Hepatocyte (in vitro differentiated cells): ENCODE measurements around the gene LCLAT1. TPM values are rescaled to one million over a fixed set of nuclear protein-coding genes. Genes with fewer than 3 reads are reported as not detected.

Experiments used
- DNase-seq: peaks from one replicate; pipeline ENCODE4 v3.0.0-alpha.2; 2016; ENCODE audit warnings: low spot score
- H2AFZ ChIP-seq: fragments of 200-600 bp; sonication (generic); 2 replicates; pipeline ENCODE4 v1.6.0; 2016; ENCODE audit warnings: antibody characterized with exemption, mild to moderate bottlenecking
- H3K27ac ChIP-seq: fragments of 200-600 bp; sonication (generic); 2 replicates; pipeline ENCODE4 v1.5.1; 2016; ENCODE audit warnings: mild to moderate bottlenecking
- H3K27me3 ChIP-seq: fragments of 200-600 bp; sonication (generic); 2 replicates; pipeline ENCODE4 v1.6.1; 2016
- H3K36me3 ChIP-seq: fragments of 200-600 bp; sonication (generic); replicated peaks from 2 replicates; pipeline ENCODE4 v1.5.1; 2016; ENCODE audit warnings: low read depth; ENCODE audit not compliant: insufficient read depth
- H3K4me1 ChIP-seq: fragments of 200-600 bp; sonication (generic); 2 replicates; pipeline ENCODE4 v1.5.1; 2016; ENCODE audit warnings: mild to moderate bottlenecking, moderate library complexity; ENCODE audit not compliant: insufficient read depth
- H3K4me2 ChIP-seq: fragments of 200-600 bp; sonication (generic); 2 replicates; pipeline ENCODE4 v1.6.0; 2016
- H3K4me3 ChIP-seq: fragments of 200-600 bp; sonication (generic); 2 replicates; pipeline ENCODE4 v1.5.1; 2016; ENCODE audit warnings: mild to moderate bottlenecking
- H3K79me2 ChIP-seq: fragments of 200-600 bp; sonication (generic); 2 replicates; pipeline ENCODE4 v1.6.0; 2017; ENCODE audit warnings: mild to moderate bottlenecking
- H3K9me2 ChIP-seq: fragments of 200-600 bp; sonication (generic); replicated peaks from 2 replicates; pipeline ENCODE4 v1.6.0; 2017; ENCODE audit warnings: mild to moderate bottlenecking; ENCODE audit not compliant: insufficient read depth
- H3K9me3 ChIP-seq: fragments of 200-600 bp; sonication (generic); 2 replicates; pipeline ENCODE4 v1.5.1; 2016; ENCODE audit warnings: low read depth, mild to moderate bottlenecking
- H4K20me1 ChIP-seq: fragments of 200-600 bp; sonication (generic); 2 replicates; pipeline ENCODE4 v1.6.0; 2016; ENCODE audit warnings: mild to moderate bottlenecking; ENCODE audit not compliant: insufficient read depth, poor library complexity, severe bottlenecking
- CTCF ChIP-seq: fragments of 200-600 bp; sonication (generic); IDR thresholded peaks from 2 replicates; pipeline ENCODE4 v1.5.1; 2016; ENCODE audit warnings: antibody characterized with exemption, mild to moderate bottlenecking; ENCODE audit not compliant: poor library complexity
- EZH2 ChIP-seq: fragments of 200-600 bp; sonication (generic); IDR thresholded peaks from 2 replicates; pipeline ENCODE4 v1.6.1; 2016; ENCODE audit warnings: antibody characterized with exemption, mild to moderate bottlenecking, borderline replicate concordance
- EZH2phosphoT487 ChIP-seq: fragments of 200-600 bp; sonication (generic); IDR thresholded peaks from one replicate; pipeline ENCODE4 v1.6.1; 2018; ENCODE audit warnings: antibody characterized with exemption, mild to moderate bottlenecking, low read depth, moderate library complexity; ENCODE audit not compliant: unreplicated experiment, severe bottlenecking
- WGBS: methylation state at CpG from one replicate; pipeline ENCODE4 v1.1.6; 2016; ENCODE audit warnings: low lambda C conversion rate; ENCODE audit errors: missing lambda C conversion rate; 5-methylcytosine and 5-hydroxymethylcytosine counted together
- polyA plus RNA-seq: library from polyadenylated mRNA; unstranded; fragments of >200 nt; fragmentation: Nextera tagmentation; extraction: Ambion mirVana; gene quantifications from 2 replicates; pipeline ENCODE4 v1.2.1, GENCODE V29; 2016
- total RNA-seq: library from RNA; depleted of rRNA; stranded (reverse); fragments of >200 nt; gene quantifications from 2 replicates; pipeline ENCODE4 v1.2.3, GENCODE V29; 2014

Gene LCLAT1
- total and polyA plus RNA-seq, 2 experiments from 2014 or later, result 10.1 to 15.4 TPM

GRCh38 chr2:30405260-30405605 lies 41.8 kb upstream of the LCLAT1 start:
- Histone ChIP-seq H3K9me2 (no peaks in the 10 kb centered on the region), H3K36me3 (no peaks in the 10 kb centered on the region), H3K27me3 (no peaks in the 10 kb centered on the region), H3K9me3 (no peaks in the 10 kb centered on the region), H3K79me2 (no peaks in the 10 kb centered on the region), H3K4me3 (no peak overlapping the region), H3K4me2 (no peak overlapping the region), H3K27ac (peak overlapping the region; percentile 95), H4K20me1 (no peaks in the 10 kb centered on the region), H2AFZ (no peak overlapping the region), H3K4me1 (peaks cover 33% of the 10 kb centered on the region)
- DNase-seq, result no peak
- no peak for TF ChIP-seq EZH2phosphoT487
- TF ChIP-seq CTCF, result no peak
- no peak for TF ChIP-seq EZH2
- WGBS, result 94% methylated on average over 1 of the region's 1 CpG

- WGBS, result 97% methylated on average over 2 of the region's 2 CpGs
- H3K4me3 ChIP-seq, result no peak overlapping the region
- no peak for DNase-seq
- H3K79me2 ChIP-seq, result no peaks in the 10 kb centered on the region
- no peaks in the 10 kb centered on the region for H4K20me1 ChIP-seq
- H2AFZ ChIP-seq, result no peak overlapping the region
- H3K4me2 ChIP-seq, result no peak overlapping the region
- peaks cover 37% of the 10 kb centered on the region for H3K4me1 ChIP-seq
- no peaks in the 10 kb centered on the region for H3K9me3 ChIP-seq
- no peaks in the 10 kb centered on the region for H3K36me3 ChIP-seq
- no peak for TF ChIP-seq CTCF
- TF ChIP-seq EZH2phosphoT487, result no peak
- no peak for TF ChIP-seq EZH2
- no peaks in the 10 kb centered on the region for H3K27me3 ChIP-seq
- H3K27ac ChIP-seq, result no peak overlapping the region
- no peaks in the 10 kb centered on the region for H3K9me2 ChIP-seq
These were observed 40.2 kb upstream of the LCLAT1 start for GRCh38 chr2:30406853-30407252.

GRCh38 chr2:30408961-30409387 lies 38.1 kb upstream of the LCLAT1 start:
- Histone ChIP-seq H3K4me2 (no peak overlapping the region), H3K9me3 (no peaks in the 10 kb centered on the region)
- DNase-seq, result no peak

More at GRCh38 chr2:30408961-30409387, 38.1 kb upstream of the LCLAT1 start:
- peaks cover 31% of the 10 kb centered on the region for H3K4me1 ChIP-seq
- no peaks in the 10 kb centered on the region for H4K20me1 ChIP-seq
- no peaks in the 10 kb centered on the region for H3K79me2 ChIP-seq
- H2AFZ ChIP-seq, result no peak overlapping the region
- H3K27ac ChIP-seq, result peak overlapping the region; percentile 44
- H3K4me3 ChIP-seq, result no peak overlapping the region
- H3K27me3 ChIP-seq, result no peaks in the 10 kb centered on the region
- no peaks in the 10 kb centered on the region for H3K9me2 ChIP-seq
- H3K36me3 ChIP-seq, result no peaks in the 10 kb centered on the region
- TF ChIP-seq EZH2 (no peak), EZH2phosphoT487 (no peak), CTCF (no peak)
